ENCODE measurements around the gene RNF220. TPM values are rescaled to one million over a fixed set of nuclear protein-coding genes. Genes with fewer than 3 reads are reported as not detected.

Gene RNF220
- total and polyA plus RNA-seq, 2 of the 13 experiments (the other 11 are each of a cell fraction or from before 2014, with no cell fraction given): 48.2 to 72.1 TPM

DNA sequence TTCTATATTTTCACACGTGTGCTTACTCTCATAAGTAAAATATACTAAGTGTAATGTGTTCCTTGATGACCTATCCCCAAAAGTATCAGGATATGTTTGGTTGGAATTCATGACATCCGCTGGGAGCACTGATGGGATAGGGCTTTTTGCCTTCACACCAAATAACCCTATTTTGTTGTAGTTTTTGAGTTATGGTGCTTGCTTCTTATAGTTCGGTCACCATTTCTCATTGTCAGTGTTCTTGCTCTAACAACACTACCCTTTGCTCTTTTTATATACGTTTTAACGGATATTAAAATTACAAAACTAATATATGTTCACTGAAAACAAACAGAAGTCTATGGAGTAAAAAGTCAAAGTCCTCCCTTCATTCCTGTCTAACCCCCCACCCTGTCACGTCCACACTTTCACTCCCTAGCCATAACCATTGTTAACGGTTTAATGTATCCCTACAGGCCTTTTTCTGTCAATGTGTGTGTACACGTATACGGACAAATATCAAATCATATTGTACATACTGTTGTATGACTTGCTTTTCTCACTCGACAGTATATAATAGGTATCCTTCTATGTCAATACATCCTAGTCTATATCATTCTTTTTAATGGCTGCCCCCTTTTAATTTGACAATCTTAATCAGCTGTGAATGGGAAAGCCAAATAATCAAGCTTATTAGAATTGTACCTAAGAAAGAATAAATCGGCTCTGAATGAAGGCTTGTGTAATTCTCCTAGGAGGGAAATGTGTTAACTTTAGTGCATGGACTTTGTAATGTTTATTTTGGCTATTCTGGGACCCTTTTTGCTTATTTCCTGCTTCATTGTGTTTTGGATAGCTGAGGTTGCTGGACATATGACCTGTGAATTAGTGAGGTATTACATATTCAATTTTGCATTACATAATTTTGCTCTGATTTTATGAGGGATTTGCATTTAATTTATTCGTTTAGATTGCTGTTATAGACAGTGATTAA, 3.5 kb upstream of the RNF220 start (continued):
- TF ChIP-seq, protein P1, sequence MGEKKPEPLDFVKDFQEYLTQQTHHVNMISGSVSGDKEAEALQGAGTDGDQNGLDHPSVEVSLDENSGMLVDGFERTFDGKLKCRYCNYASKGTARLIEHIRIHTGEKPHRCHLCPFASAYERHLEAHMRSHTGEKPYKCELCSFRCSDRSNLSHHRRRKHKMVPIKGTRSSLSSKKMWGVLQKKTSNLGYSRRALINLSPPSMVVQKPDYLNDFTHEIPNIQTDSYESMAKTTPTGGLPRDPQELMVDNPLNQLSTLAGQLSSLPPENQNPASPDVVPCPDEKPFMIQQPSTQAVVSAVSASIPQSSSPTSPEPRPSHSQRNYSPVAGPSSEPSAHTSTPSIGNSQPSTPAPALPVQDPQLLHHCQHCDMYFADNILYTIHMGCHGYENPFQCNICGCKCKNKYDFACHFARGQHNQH (CRISPR knock-in tag; IDR thresholded peaks at IDR 0.05): 0 out of 2 replicates have a peak, but pooled peaks have one; percentile 11
- TF ChIP-seq ZNF263 (CRISPR knock-in tag; IDR thresholded peaks at IDR 0.05) (peak; percentile 82), NFATC3 (CRISPR knock-in tag; IDR thresholded peaks at IDR 0.05) (no peak), KAT8 (CRISPR knock-in tag; IDR thresholded peaks at IDR 0.05) (peak; percentile 55; the same call in 1 of the 2 replicates), ELF3 (CRISPR knock-in tag; IDR thresholded peaks at IDR 0.05) (peak; percentile 97), IRF2 (CRISPR knock-in tag; IDR thresholded peaks at IDR 0.05) (0 out of 2 replicates have a peak, but pooled peaks have one; percentile 37), MED1 (CRISPR knock-in tag; IDR thresholded peaks at IDR 0.05) (peak; percentile 62), POLR2AphosphoS5 (IDR thresholded peaks at IDR 0.05; ENCODE audit: low read depth, low read length) (peak; percentile 62), CREB1 (IDR thresholded peaks at IDR 0.05) (no peak), CREB1 (CRISPR knock-in tag; IDR thresholded peaks at IDR 0.05) (peak; percentile 65; the same call in 1 of the 2 replicates), FOXA3 (CRISPR knock-in tag; IDR thresholded peaks at IDR 0.05) (peak; percentile 66; the same call in 1 of the 2 replicates), SALL1 (CRISPR knock-in tag; IDR thresholded peaks at IDR 0.05) (peak; percentile 16; the same call in 1 of the 2 replicates), ZNF124 (CRISPR knock-in tag; IDR thresholded peaks at IDR 0.05) (0 out of 2 replicates have a peak, but pooled peaks have one; percentile 30), RCOR2 (CRISPR knock-in tag; IDR thresholded peaks at IDR 0.05) (0 out of 2 replicates have a peak, but pooled peaks have one; percentile 50), HNRNPH1 (optimal IDR thresholded peaks at IDR 0.05; ENCODE audit: low read depth, low read length) (no peak), TEAD3 (CRISPR knock-in tag; optimal IDR thresholded peaks at IDR 0.05; ENCODE audit: borderline replicate concordance) (peak; percentile 18)
- TF ChIP-seq, protein P2, sequence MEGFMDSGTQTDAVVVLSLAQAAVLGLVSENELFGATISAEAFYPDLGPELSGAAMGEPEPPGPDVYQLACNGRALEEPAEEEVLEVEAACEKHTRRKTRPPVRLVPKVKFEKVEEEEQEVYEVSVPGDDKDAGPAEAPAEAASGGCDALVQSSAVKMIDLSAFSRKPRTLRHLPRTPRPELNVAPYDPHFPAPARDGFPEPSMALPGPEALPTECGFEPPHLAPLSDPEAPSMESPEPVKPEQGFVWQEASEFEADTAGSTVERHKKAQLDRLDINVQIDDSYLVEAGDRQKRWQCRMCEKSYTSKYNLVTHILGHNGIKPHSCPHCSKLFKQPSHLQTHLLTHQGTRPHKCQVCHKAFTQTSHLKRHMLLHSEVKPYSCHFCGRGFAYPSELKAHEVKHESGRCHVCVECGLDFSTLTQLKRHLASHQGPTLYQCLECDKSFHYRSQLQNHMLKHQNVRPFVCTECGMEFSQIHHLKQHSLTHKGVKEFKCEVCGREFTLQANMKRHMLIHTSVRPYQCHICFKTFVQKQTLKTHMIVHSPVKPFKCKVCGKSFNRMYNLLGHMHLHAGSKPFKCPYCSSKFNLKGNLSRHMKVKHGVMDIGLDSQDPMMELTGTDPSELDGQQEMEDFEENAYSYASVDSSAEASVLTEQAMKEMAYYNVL (CRISPR knock-in tag; IDR thresholded peaks at IDR 0.05; ENCODE audit: borderline replicate concordance): no peak
- TF ChIP-seq, protein P3, sequence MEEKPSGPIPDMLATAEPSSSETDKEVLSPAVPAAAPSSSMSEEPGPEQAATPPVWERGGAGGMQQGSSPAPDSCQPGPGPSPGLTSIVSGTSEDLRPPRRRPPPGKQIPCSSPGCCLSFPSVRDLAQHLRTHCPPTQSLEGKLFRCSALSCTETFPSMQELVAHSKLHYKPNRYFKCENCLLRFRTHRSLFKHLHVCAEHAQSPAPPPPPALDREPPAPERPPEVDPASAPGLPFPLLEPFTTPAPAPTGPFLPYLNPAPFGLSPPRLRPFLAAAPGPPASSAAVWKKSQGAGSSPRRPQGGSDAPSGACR (CRISPR knock-in tag; IDR thresholded peaks at IDR 0.05): peak; percentile 47; the same call in 1 of the 2 replicates
- TF ChIP-seq, protein P4, sequence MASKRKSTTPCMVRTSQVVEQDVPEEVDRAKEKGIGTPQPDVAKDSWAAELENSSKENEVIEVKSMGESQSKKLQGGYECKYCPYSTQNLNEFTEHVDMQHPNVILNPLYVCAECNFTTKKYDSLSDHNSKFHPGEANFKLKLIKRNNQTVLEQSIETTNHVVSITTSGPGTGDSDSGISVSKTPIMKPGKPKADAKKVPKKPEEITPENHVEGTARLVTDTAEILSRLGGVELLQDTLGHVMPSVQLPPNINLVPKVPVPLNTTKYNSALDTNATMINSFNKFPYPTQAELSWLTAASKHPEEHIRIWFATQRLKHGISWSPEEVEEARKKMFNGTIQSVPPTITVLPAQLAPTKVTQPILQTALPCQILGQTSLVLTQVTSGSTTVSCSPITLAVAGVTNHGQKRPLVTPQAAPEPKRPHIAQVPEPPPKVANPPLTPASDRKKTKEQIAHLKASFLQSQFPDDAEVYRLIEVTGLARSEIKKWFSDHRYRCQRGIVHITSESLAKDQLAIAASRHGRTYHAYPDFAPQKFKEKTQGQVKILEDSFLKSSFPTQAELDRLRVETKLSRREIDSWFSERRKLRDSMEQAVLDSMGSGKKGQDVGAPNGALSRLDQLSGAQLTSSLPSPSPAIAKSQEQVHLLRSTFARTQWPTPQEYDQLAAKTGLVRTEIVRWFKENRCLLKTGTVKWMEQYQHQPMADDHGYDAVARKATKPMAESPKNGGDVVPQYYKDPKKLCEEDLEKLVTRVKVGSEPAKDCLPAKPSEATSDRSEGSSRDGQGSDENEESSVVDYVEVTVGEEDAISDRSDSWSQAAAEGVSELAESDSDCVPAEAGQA (IDR thresholded peaks at IDR 0.05; ENCODE audit: low read depth): 0 out of 2 replicates have a peak, but pooled peaks have one; percentile 13
- TF ChIP-seq, protein P4 (CRISPR knock-in tag; IDR thresholded peaks at IDR 0.05; ENCODE audit: borderline replicate concordance): no peak
